GM18868 (cell line): ENCODE data around the gene F10.
"Not testable (repeated sequence)": the region's sequence is repeated elsewhere in the genome, so short reads cannot be mapped to it uniquely, and the experiment has no call there.

Source experiments
- ATAC-seq: cut with Tn5 transposase; IDR thresholded peaks from one replicate; pipeline ENCODE4 v1.9.1; 2021; ENCODE audit warnings: mild to moderate bottlenecking, moderate library complexity; ENCODE audit not compliant: unreplicated experiment

The F10 gene

DNA sequence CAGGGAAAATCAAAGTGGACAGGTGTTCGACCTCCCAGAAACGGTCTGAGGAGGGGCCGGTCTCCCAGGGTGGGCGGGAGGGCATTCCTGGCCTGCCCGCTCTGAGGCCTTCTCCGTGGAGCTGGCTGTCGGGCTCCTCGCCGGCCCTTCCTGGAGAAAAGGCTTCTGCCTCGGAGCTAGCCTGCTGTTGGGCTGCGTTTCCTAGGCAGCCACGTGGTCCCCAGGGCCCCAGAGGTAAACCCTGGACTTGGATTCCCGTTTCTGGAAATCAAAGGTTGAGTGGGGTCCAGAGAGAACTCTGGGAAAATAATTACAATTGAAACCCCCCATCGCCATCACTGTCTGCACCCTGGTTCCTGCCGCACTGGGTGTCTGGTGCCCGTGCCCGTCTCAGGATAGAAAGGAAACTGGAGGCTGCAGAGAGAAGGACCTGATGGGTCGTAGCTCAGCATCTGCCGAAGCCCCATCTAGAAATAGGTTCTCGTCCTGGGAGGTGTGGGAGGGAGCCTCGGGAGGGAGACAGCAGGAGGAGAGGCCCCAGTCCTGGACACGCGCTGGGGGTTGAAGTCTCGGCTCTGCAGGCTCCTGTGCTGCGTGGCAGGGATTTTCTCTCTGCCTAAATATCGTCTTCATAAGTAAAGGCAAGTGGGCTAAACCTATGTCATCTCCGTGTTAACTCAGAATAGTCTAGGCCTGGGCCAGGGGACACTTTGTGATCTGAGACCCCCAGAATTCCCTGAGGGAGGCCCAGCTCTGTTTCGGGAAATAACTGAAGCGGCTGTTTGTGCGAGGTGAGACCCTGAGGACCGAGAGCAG lies 28.2 kb downstream of the F10 start:
- no peak for ATAC-seq

GRCh38 chr13:113151745-113152690 lies 29.4 kb downstream of the F10 start:
- no peak for ATAC-seq

GRCh38 chr13:113152691-113152983 lies 30.0 kb downstream of the F10 start:
- ATAC-seq, result no peak

- ATAC-seq, result peak; percentile 15
Observed at GRCh38 chr13:113152984-113153809, 30.6 kb downstream of the F10 start.

DNA sequence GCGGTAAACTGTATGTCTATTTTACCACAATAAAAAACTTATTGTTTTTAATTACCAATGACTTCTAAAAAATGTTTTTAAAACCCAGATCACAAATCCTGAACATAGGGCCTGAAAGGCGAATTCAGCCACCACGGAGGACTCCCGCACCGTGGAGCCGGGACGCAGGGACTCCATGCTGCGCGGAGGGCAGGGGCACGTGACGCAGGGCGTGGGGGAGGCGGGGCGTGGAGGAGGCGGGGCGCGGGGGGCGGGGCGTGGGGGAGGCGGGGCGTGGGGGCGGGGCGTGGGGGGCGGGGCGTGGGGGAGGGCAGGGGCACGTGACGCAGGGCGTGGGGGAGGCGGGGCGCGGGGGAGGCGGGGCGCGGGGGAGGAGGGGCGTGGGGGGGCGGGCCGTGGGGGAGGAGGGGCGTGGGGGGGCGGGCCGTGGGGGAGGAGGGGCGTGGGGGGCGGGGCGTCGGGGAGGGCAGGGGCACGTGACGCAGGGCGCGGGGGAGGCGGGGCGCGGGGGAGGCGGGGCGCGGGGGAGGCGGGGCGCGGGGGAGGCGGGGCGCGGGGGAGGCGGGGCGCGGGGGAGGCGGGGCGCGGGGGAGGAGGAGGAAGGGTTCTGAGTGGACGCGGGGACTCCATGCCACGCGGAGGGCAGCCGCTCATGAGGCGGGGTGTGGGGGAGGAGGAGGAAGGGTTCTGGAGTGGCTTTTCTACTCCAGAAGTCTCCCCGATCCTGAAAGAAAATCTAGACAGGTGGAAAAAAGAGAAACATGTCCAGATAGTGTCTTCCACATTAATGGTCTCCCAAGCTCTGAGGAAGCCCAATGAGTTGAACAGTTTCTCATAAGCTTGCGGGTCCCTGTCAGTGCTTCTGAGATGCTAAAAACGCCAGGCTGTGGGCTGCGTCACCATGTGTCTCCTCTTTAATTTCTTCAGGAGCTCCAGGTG lies 31.5 kb downstream of the F10 start:
- peak; percentile 59 for ATAC-seq

DNA sequence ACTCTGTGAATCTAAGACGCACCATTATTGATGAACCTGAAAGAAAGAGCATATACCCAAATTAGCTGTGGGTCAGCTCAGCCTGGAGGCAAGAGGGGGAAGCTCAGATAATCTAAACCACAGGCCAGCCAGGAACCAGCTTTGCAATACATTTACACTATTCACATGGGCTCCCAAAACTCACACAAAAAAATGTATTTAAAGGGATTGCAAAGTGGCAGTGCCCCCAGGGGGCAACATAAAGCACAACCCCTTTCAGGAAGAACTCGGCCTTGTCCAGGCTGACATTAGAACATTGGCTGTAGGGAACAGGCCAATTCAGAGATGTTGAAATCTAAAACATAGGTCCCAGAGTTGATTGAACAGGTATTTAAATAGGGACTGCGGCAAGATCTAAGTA lies 32.6 kb downstream of the F10 start:
- no peak for ATAC-seq

- ATAC-seq, result no peak
Observed at GRCh38 chr13:113155982-113156655, 33.5 kb downstream of the F10 start.

DNA sequence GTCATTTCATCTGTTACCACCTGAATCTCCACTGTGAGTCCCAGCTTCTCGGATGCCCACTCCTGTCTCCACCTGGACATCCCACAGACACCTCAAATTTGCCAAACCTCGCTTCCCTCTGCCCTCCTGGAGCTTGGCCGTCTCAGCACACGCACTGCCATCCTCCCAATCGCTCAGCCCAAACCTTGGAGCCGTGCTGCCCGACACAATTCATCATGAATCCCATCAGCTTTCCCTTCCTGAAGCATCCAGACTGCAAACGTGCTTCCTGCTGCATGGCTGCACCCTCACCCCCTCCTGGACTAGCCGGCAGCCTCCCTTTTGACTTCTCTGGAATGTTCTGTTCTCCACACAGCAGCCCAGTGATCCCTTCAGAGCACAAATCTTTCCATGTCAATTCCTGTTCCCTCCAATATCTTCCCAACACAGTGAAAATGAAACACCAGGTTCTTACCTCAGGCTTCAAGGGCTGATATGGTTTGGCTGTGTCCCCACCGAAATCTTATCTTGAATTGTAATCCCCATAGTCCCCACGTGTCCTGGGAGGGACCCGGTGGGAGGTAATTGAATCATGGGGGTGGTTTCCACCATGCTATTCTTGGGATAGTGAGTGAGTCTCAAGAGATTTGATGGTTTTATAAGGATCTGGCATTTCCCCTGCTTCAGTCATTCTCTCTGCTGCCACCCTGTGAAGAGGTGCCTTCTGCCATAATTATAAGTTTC lies 34.8 kb downstream of the F10 start:
- ATAC-seq, result no peak

GRCh38 chr13:113157929-113158747 lies 35.5 kb downstream of the F10 start, which contains the start of gene PROZ:
PROZ (plus strand) TSS chr13:113158648; CDS start chr13:113158661, 13 bp downstream.
- ATAC-seq, result no peak

- no peak for ATAC-seq
Observed at GRCh38 chr13:113158946-113159345, 36.3 kb downstream of the F10 start.

- ATAC-seq, result no peak
Observed at GRCh38 chr13:113159701-113160100, 37.1 kb downstream of the F10 start.

DNA sequence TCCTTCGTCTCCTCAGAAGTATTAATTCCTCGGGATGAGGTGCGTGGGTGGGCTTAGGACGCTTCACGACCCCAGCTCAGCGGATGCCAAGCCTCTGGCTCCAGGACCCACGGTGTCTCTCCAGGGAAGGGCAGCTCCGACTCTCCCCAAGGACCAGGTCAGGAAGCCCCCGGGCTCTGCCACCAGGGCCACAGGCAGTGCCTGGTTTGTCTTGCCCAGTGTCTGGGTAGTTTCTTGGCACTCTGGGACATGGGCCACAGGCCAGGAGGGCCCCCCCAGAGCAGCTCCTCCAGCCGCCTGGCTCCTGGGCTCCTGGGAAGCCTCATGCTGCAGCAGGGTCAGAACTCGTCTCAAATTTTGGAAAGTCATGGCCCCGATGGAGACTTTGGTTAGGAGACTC lies 38.4 kb downstream of the F10 start:
- ATAC-seq, result no peak

DNA sequence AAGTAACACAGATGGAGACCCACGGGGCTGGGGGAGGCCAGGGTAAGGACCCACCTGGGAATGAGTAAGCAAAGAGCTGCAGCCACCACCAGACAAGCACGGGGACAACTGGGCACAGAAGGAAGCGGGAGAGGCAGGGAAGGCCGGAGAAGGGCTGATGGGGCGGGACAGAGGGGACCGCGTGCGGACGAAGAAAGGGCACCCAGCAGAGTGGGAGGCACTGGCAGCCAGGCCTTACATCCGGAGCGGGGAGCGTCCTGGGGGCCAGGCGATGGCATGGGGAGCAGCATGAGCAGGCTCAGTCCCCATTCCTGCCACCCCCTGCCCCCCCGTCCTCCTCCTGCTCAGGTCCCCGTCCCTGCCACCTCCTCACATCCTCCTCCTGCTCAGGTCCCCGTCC lies 38.8 kb downstream of the F10 start:
- ATAC-seq, result no peak

- ATAC-seq, result not testable (repeated sequence)
Observed at GRCh38 chr13:113161975-113162374, 39.4 kb downstream of the F10 start.

- ATAC-seq, result no peak
Observed at GRCh38 chr13:113162783-113163685, 40.4 kb downstream of the F10 start.

DNA sequence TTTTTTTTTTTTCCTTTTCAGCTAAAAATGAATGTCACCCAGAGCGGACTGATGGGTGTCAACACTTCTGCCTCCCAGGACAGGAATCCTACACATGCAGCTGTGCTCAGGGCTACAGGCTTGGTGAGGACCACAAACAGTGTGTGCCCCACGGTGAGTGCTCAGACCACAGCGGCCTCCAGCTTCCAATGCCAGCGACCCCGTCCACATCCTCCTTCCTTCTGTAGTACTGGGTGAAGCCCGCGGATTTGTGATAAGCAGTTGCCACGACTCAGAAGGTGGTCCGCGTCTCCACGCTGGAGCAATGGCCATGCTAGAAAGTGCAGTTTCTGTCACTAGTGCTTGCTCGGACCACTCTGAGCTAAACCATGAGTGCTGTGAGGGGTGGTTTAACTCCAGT lies 41.9 kb downstream of the F10 start:
- no peak for ATAC-seq

DNA sequence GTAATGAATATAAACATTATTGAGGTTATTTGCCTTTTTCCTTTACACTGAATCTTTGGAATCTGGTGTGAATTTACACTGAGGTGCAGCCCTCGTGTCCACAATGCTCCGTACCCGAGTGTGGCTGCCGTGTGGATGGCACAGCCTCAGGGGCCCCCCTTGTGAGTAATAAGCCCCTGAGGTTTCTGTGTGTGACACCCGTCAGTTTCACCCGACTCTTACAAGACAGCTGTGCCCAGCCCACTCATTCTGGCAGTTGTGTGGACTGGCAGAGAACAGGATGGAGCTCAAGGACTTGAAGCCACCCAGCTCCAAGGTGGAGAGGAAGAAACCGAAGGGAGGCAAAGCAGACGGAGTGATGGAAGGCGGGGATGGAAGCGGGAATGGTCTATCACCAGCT lies 43.7 kb downstream of the F10 start:
- no peak for ATAC-seq
